ENCODE results near the gene FRMD8. TPM values are rescaled to one million over a fixed set of nuclear protein-coding genes. Genes with fewer than 3 reads are reported as not detected.
"Not testable (repeated sequence)": the region's sequence is repeated elsewhere in the genome, so short reads cannot be mapped to it uniquely, and the experiment has no call there.

The FRMD8 gene
- total and polyA plus RNA-seq, 4 experiments from 2014 or later, result 44.1 to 71.2 (median 62.3) TPM

DNA sequence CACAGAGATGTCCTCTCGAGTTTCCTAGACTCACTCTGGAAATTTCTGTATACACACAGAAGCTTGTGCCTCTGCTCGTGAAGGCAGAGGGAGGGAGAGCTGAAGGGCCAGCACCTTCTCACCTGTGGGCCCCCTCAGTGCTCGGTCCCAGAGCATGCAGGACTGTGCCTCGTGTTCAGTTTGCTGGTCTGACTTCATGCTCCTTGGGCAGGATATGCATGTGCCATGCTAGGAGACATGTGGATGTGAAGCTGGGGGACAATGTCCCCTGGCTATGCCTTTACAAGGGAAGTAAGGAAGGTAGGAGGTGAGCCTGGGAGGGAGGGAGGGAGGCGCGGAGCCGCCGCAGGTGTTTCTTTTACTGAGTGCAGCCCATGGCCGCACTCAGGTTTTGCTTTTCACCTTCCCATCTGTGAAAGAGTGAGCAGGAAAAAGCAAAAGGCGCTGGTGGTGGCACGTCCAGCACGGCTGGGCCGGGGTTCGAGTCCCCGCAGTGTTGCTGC, 58.7 kb downstream of the FRMD8 start:
- H3K36me3 ChIP-seq (ENCODE audit: insufficient read depth, low read length), result peaks cover 29% of the 10 kb centered on the region
- no peaks in the 10 kb centered on the region for H3K27me3 ChIP-seq (ENCODE audit: insufficient read depth, low read length)
- H3K4me1 ChIP-seq (ENCODE audit: insufficient read depth, low read length), result peaks cover 22% of the 10 kb centered on the region
- H3K9me3 ChIP-seq (ENCODE audit: control insufficient read depth in 1 of 2, low read length in 2 of 2), result no peaks in the 10 kb centered on the region
- Mint-ChIP-seq H3K27ac (peak overlapping the region in 6 of 7 donors; percentile 35 to 84 (median 68)), H3K27me3 (no peaks in the 10 kb centered on the region), H3K9me3 (peaks cover 0 to 6% (median 0%) of the 10 kb centered on the region in 8 donors), H3K4me3 (no peak overlapping the region), H3K36me3 (peaks cover 20 to 32% of the 10 kb centered on the region in 2 donors), H3K4me1 (peaks cover 12 to 42% (median 29%) of the 10 kb centered on the region in 4 donors)
- DNase-seq, result no peak
- H3K4me3 ChIP-seq (ENCODE audit: low read length in 2 of 2), result no peak overlapping the region
- no peak overlapping the region for H3K27ac ChIP-seq (ENCODE audit: low read depth, low read length)
- POLR2A ChIA-PET (ENCODE audit: partially characterized antibody), result interaction anchor here (1.2 to 11.6 kb wide), 6 partner anchors 8 to 60 kb away, joined by 3 to 224 read pairs (median 32); partner anchors contain the start of genes MALAT1 and NEAT1
- intact Hi-C loops (cut with micrococcal nuclease), result no loop called here
- CTCF ChIA-PET (ENCODE audit: partially characterized antibody), result interaction anchor here (0.6 to 2.6 kb wide), 2 partner anchors 29 to 79 kb away, joined by 3 to 11 read pairs; no protein-coding TSS in a partner anchor

- Histone ChIP-seq H3K9me3 (ENCODE audit: control insufficient read depth in 1 of 2, low read length in 2 of 2) (no peaks in the 10 kb centered on the region), H3K4me3 (ENCODE audit: low read length in 2 of 2) (no peak overlapping the region), H3K4me1 (ENCODE audit: insufficient read depth, low read length) (peaks cover 15% of the 10 kb centered on the region), H3K36me3 (ENCODE audit: insufficient read depth, low read length) (peaks cover 29% of the 10 kb centered on the region), H3K27ac (ENCODE audit: low read depth, low read length) (no peak overlapping the region), H3K27me3 (ENCODE audit: insufficient read depth, low read length) (no peaks in the 10 kb centered on the region)
- peaks cover 8 to 35% (median 24%) of the 10 kb centered on the region in 4 donors for H3K4me1 Mint-ChIP-seq
- intact Hi-C loops (cut with micrococcal nuclease), result no loop called here
- POLR2A ChIA-PET (ENCODE audit: partially characterized antibody), result interaction anchor here (1.1 to 11.6 kb wide), 8 partner anchors 9 to 59 kb away, joined by 3 to 224 read pairs (median 23); partner anchors contain the start of genes FRMD8, MALAT1 and NEAT1
- no peak overlapping the region for H3K4me3 Mint-ChIP-seq
- peaks cover 18 to 31% of the 10 kb centered on the region in 2 donors for H3K36me3 Mint-ChIP-seq
- peaks cover 0 to 6% (median 0%) of the 10 kb centered on the region in 8 donors for H3K9me3 Mint-ChIP-seq
- peak overlapping the region in 6 of 7 donors; percentile 12 to 76 (median 62) for H3K27ac Mint-ChIP-seq
- CTCF ChIA-PET (ENCODE audit: partially characterized antibody), result interaction anchor here (0.6 to 2.6 kb wide), 2 partner anchors 29 to 80 kb away, joined by 3 to 11 read pairs; no protein-coding TSS in a partner anchor
- DNase-seq, result no peak
- no peaks in the 10 kb centered on the region for H3K27me3 Mint-ChIP-seq
Measured at GRCh38 chr11:65445604-65446445, 59.4 kb downstream of the FRMD8 start.

DNA sequence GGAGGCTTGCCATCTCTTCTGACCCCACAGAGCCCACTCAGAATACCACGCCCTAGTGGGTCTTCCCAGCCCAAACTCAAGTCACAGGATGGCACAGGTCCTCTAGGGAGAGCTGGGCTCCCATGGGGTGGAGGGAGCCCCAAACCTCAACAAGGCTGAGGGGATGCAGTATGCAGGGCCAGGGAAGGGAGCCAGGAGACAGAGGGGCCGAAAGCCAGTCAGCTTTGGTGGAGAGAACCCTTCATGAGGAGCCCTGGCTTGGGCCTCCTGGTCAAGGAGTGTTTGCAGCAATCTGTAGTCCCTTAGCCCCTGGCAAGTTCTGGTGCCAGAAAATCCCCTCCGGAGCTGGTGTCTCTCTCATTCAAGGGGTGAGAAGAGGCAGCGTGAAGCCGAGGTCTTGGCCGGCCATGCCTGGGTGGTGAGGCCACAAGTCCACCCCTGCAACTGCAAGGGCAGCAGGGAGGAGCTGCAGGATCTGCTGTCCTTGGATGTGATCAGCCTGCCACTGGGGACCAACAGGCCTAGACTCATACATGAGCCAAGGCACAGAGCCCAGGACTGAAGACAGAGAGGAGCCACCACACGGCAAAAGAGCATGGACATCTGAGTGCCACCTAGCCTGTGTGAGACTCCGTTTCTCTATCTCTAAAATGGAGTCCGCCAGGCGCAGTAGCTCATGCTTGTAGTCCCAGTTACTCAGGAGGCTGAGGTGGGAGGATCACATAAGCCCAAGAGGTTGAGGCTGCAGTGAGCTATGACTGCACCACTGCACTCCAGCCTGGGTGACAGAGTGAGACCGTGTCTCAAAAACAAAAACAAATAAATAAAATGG, 60.2 kb downstream of the FRMD8 start:
- Mint-ChIP-seq H3K27ac (peak overlapping the region; percentile 22 to 81 (median 61)), H3K4me3 (no peak overlapping the region), H3K27me3 (no peaks in the 10 kb centered on the region), H3K9me3 (peaks cover 0 to 6% (median 0%) of the 10 kb centered on the region in 8 donors), H3K4me1 (peaks cover 4 to 28% (median 18%) of the 10 kb centered on the region in 4 donors), H3K36me3 (peaks cover 15 to 25% of the 10 kb centered on the region in 2 donors)
- ChIA-PET CTCF (ENCODE audit: partially characterized antibody) (interaction anchor here (1.1 to 2.6 kb wide), 4 partner anchors 14 to 71 kb away, joined by 3 to 11 read pairs (median 3); no protein-coding TSS in a partner anchor), POLR2A (ENCODE audit: partially characterized antibody) (interaction anchor here (1.1 to 11.6 kb wide), 9 partner anchors 9 to 64 kb away, joined by 3 to 224 read pairs (median 23); partner anchors contain the start of genes FRMD8, MALAT1 and NEAT1)
- intact Hi-C loops (cut with micrococcal nuclease), result no loop called here
- Histone ChIP-seq H3K4me1 (ENCODE audit: insufficient read depth, low read length) (peaks cover 8% of the 10 kb centered on the region), H3K36me3 (ENCODE audit: insufficient read depth, low read length) (peaks cover 28% of the 10 kb centered on the region), H3K27me3 (ENCODE audit: insufficient read depth, low read length) (no peaks in the 10 kb centered on the region), H3K4me3 (ENCODE audit: low read length in 2 of 2) (no peak overlapping the region), H3K27ac (ENCODE audit: low read depth, low read length) (no peak overlapping the region), H3K9me3 (ENCODE audit: control insufficient read depth in 1 of 2, low read length in 2 of 2) (no peaks in the 10 kb centered on the region)
- no peak for DNase-seq

- Histone ChIP-seq H3K27me3 (ENCODE audit: insufficient read depth, low read length) (no peaks in the 10 kb centered on the region), H3K36me3 (ENCODE audit: insufficient read depth, low read length) (peaks cover 20% of the 10 kb centered on the region), H3K4me1 (ENCODE audit: insufficient read depth, low read length) (no peaks in the 10 kb centered on the region), H3K9me3 (ENCODE audit: control insufficient read depth in 1 of 2, low read length in 2 of 2) (no peaks in the 10 kb centered on the region), H3K27ac (ENCODE audit: low read depth, low read length) (no peak overlapping the region), H3K4me3 (ENCODE audit: low read length in 2 of 2) (no peak overlapping the region)
- peaks cover 0 to 6% (median 0%) of the 10 kb centered on the region in 8 donors for H3K9me3 Mint-ChIP-seq
- POLR2A ChIA-PET (ENCODE audit: partially characterized antibody), result interaction anchor here (1.3 to 11.6 kb wide), 7 partner anchors 11 to 57 kb away, joined by 3 to 224 read pairs (median 23); partner anchors contain the start of genes MALAT1 and NEAT1
- no peak overlapping the region for H3K4me3 Mint-ChIP-seq
- H3K36me3 Mint-ChIP-seq, result peaks cover 10 to 20% of the 10 kb centered on the region in 2 donors
- CTCF ChIA-PET (ENCODE audit: partially characterized antibody), result interaction anchor here (1.1 to 2.6 kb wide), 4 partner anchors 16 to 68 kb away, joined by 3 to 9 read pairs (median 3); no protein-coding TSS in a partner anchor
- intact Hi-C loops (cut with micrococcal nuclease), result no loop called here
- no peaks in the 10 kb centered on the region for H3K27me3 Mint-ChIP-seq
- peak overlapping the region in 5 of 7 donors; percentile 15 to 77 (median 46) for H3K27ac Mint-ChIP-seq
- DNase-seq, result no peak
- peaks cover 3 to 19% (median 8%) of the 10 kb centered on the region in 4 donors for H3K4me1 Mint-ChIP-seq
Measured at GRCh38 chr11:65448074-65448417, 61.6 kb downstream of the FRMD8 start.

DNA sequence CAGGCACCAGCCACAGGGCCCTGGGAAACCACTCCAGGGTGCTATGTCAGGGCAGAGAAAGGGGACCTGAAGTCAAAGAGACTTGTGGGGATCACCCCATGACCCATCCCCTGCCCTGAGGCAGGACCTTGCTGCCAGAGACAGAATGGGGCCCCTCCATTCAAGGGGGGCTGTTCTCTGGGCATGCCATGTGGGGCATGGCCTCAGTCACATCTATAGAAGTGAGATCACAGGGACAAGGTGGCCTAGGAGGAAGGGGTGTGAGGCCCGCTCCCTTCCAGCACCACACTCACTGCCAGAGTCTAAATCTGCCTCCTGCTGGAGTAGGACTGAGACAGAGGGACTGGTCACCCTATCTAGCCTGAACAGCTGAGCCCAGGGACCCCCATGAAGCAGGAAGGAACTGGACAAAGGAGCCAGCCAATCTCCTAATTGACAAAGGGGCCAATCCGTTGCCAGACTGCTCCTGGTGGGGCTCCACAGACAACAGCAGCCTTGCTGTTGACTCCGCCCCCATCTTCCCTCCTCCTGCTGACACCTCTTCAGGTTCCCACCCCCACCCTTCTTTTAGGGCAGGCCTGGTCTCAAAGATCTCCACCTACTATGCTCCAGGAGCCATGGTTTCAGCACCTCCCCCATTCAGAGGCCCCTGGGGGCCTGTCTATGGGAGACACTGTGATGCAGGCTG, 62.1 kb downstream of the FRMD8 start:
- Mint-ChIP-seq H3K9me3 (peaks cover 0 to 6% (median 0%) of the 10 kb centered on the region in 8 donors), H3K27me3 (no peaks in the 10 kb centered on the region), H3K36me3 (peaks cover 6 to 14% of the 10 kb centered on the region in 2 donors), H3K4me3 (no peak overlapping the region), H3K4me1 (peaks cover 3 to 17% (median 4%) of the 10 kb centered on the region in 4 donors), H3K27ac (peak overlapping the region in 5 of 7 donors; percentile 38 to 64 (median 53))
- Histone ChIP-seq H3K4me1 (ENCODE audit: insufficient read depth, low read length) (no peaks in the 10 kb centered on the region), H3K36me3 (ENCODE audit: insufficient read depth, low read length) (peaks cover 15% of the 10 kb centered on the region), H3K27ac (ENCODE audit: low read depth, low read length) (no peak overlapping the region), H3K4me3 (ENCODE audit: low read length in 2 of 2) (no peak overlapping the region), H3K9me3 (ENCODE audit: control insufficient read depth in 1 of 2, low read length in 2 of 2) (no peaks in the 10 kb centered on the region), H3K27me3 (ENCODE audit: insufficient read depth, low read length) (no peaks in the 10 kb centered on the region)
- DNase-seq, result peak in 1 of 5 donors; percentile 33
- CTCF ChIA-PET (ENCODE audit: partially characterized antibody), result interaction anchor here (1.2 to 2.6 kb wide), 3 partner anchors 29 to 68 kb away, joined by 3 to 9 read pairs (median 3); no protein-coding TSS in a partner anchor
- intact Hi-C loops (cut with micrococcal nuclease), result no loop called here
- POLR2A ChIA-PET (ENCODE audit: partially characterized antibody), result interaction anchor here (1.6 to 11.6 kb wide), 5 partner anchors 12 to 56 kb away, joined by 3 to 224 read pairs (median 23); partner anchors contain the start of genes MALAT1 and NEAT1

- H3K4me1 ChIP-seq (ENCODE audit: insufficient read depth, low read length), result peaks cover 12% of the 10 kb centered on the region
- H3K36me3 Mint-ChIP-seq; H3K9me3 Mint-ChIP-seq; H3K27ac ChIP-seq (ENCODE audit: low read depth, low read length); H3K27ac Mint-ChIP-seq; DNase-seq; H3K4me3 ChIP-seq (ENCODE audit: low read length in 2 of 2); H3K36me3 ChIP-seq (ENCODE audit: insufficient read depth, low read length); intact Hi-C loops (cut with micrococcal nuclease); H3K4me3 Mint-ChIP-seq; POLR2A ChIA-PET (ENCODE audit: partially characterized antibody); CTCF ChIA-PET (ENCODE audit: partially characterized antibody); H3K27me3 Mint-ChIP-seq; H3K9me3 ChIP-seq (ENCODE audit: control insufficient read depth in 1 of 2, low read length in 2 of 2); H3K27me3 ChIP-seq (ENCODE audit: insufficient read depth, low read length): not testable (repeated sequence)
- H3K4me1 Mint-ChIP-seq, result peaks cover 9 to 29% (median 16%) of the 10 kb centered on the region in 4 donors
Measured at GRCh38 chr11:65451301-65451700, 64.9 kb downstream of the FRMD8 start.
